ENCODE data around the gene GATA5.

GATA5 gene

GRCh38 chr20:62475772-62476055, at the start of gene GATA5:
TSS of gene GATA5 (minus strand) at chr20:62475995. CDS start at chr20:62475521, 474 bp downstream.
- DNase-seq = no peak

- no peak for DNase-seq
Measured at GRCh38 chr20:62525014-62525413, 49.2 kb upstream of the GATA5 start.

- no peak for DNase-seq
Measured at GRCh38 chr20:62524505-62524911, 48.7 kb upstream of the GATA5 start.

- no peak for DNase-seq
Measured at GRCh38 chr20:62523473-62524203, 47.8 kb upstream of the GATA5 start.

- no peak for DNase-seq
Measured at GRCh38 chr20:62522748-62523396, 47.1 kb upstream of the GATA5 start.

- no peak for DNase-seq
Measured at GRCh38 chr20:62519826-62520225, 44.0 kb upstream of the GATA5 start.

- DNase-seq = no peak
Measured at GRCh38 chr20:62518911-62519310, 43.1 kb upstream of the GATA5 start.

GRCh38 chr20:62517901-62518610, 42.3 kb upstream of the GATA5 start:
- no peak for DNase-seq

GRCh38 chr20:62517168-62517567, 41.4 kb upstream of the GATA5 start:
- DNase-seq = no peak

- DNase-seq = no peak
Measured at GRCh38 chr20:62516338-62516737, 40.5 kb upstream of the GATA5 start.

GRCh38 chr20:62515826-62516225, 40.0 kb upstream of the GATA5 start:
- no peak for DNase-seq

- no peak for DNase-seq
Measured at GRCh38 chr20:62515280-62515679, 39.5 kb upstream of the GATA5 start.

GRCh38 chr20:62513991-62514390, 38.2 kb upstream of the GATA5 start:
- DNase-seq = no peak

GRCh38 chr20:62511915-62512610, 36.3 kb upstream of the GATA5 start:
- DNase-seq = no peak

- no peak for DNase-seq
Measured at GRCh38 chr20:62511300-62511914, 35.6 kb upstream of the GATA5 start.

GRCh38 chr20:62508641-62509051, 32.9 kb upstream of the GATA5 start:
- no peak for DNase-seq

- DNase-seq = no peak
Measured at GRCh38 chr20:62507991-62508640, 32.3 kb upstream of the GATA5 start.

- DNase-seq = no peak
Measured at GRCh38 chr20:62507323-62507722, 31.5 kb upstream of the GATA5 start.

GRCh38 chr20:62506791-62507190, 31.0 kb upstream of the GATA5 start:
- no peak for DNase-seq

- no peak for DNase-seq
Measured at GRCh38 chr20:62506087-62506486, 30.3 kb upstream of the GATA5 start.

- no peak for DNase-seq
Measured at GRCh38 chr20:62505337-62506045, 29.7 kb upstream of the GATA5 start.

- DNase-seq = no peak
Measured at GRCh38 chr20:62504323-62504722, 28.5 kb upstream of the GATA5 start.

All from DMS79 (cell line).